Left lung (tissue), 14 donors: ENCODE results near the gene AANAT. TPM values are rescaled to one million over a fixed set of nuclear protein-coding genes. Genes with fewer than 3 reads are reported as not detected.

Experiments
- ATAC-seq: fragments of 200-7000 bp; cut with Tn5 transposase; one replicate; pipeline ENCODE4 v1.9.1; 2020; ENCODE audit warnings: moderate library complexity
- DNase-seq, 4 donors: peaks; one replicate each; pipeline ENCODE4 v3.0.0-alpha.2; 2013 to 2020
- H3K27ac ChIP-seq, 2 donors: fragments of 200-600 bp; sonication (generic) in 1 of 2; one replicate each; pipeline versions ENCODE4 v1.5.0 to v1.8.0; 2020 to 2021
- H3K27me3 ChIP-seq, 2 donors: fragments of 200-600 bp; sonication (generic) in 1 of 2; one replicate each; pipeline versions ENCODE4 v1.5.0 to v1.8.0; 2020 to 2021
- H3K36me3 ChIP-seq, 2 donors: fragments of 200-600 bp; sonication (generic) in 1 of 2; one replicate each; pipeline versions ENCODE4 v1.5.0 to v1.8.0; 2020 to 2021
- H3K4me1 ChIP-seq, 2 donors: fragments of 200-600 bp; one replicate each; pipeline ENCODE4 v1.8.0; 2021
- H3K4me3 ChIP-seq, 2 donors: fragments of 200-600 bp; sonication (generic) in 1 of 2; one replicate each; pipeline versions ENCODE4 v1.5.0 to v1.8.0; 2020 to 2021; ENCODE audit warnings: mild to moderate bottlenecking in 1 of 2
- H3K9me3 ChIP-seq, 2 donors: fragments of 200-600 bp; sonication (generic) in 1 of 2; one replicate each; pipeline versions ENCODE4 v1.5.0 to v1.8.0; 2020 to 2021
- intact Hi-C, 2 donors: fragments of 100-400 bp; cut with DNase I; formaldehyde crosslinking; loops; one replicate each; pipeline versions ENCODE4 v1.11.2 to v1.14.2; 2022
- long read RNA-seq, 12 donors: library from polyadenylated mRNA in 2 of 12; unstranded in 2 of 12; transcript quantifications; one replicate each; pipeline ENCODE4 v2.0.0 and lab custom pipeline, GENCODE V29; 2019 to 2026
- polyA plus RNA-seq, 6 donors: library from polyadenylated mRNA; unstranded; fragments of 120-200 nt; gene quantifications; one replicate each; pipeline ENCODE4 v1.2.1, GENCODE V29; 2013; ENCODE audit not compliant: insufficient read length in 6 of 6
- total RNA-seq, 2 donors: library from RNA; stranded (reverse); fragmentation: NEBNext Ultra II Directional; extraction: Animal tissue kit (Norgen Biotek cat#: 25700); gene quantifications; one replicate each; pipeline ENCODE4 v1.2.1, GENCODE V29; 2021
- TF ChIP-seq, protein P1 (sequence below), 2 donors: fragments of 200-600 bp; sonication (generic) in 1 of 2; IDR thresholded peaks; one replicate each; pipeline versions ENCODE4 v1.5.0 to v1.8.0; 2021; ENCODE audit warnings: antibody characterized with exemption in 2 of 2
- donor health status: DM: no; HTN: yes; CAD: no.
- donor health status: DM: no; HTN: no; CAD: no.

Gene AANAT
- total RNA-seq (not detected), polyA plus RNA-seq (under 1 TPM in 5 of 6 donors, not detected in 1; 0.10 to 0.23 (median 0.18) TPM)
- long read RNA-seq, donor 1, partial matches to known transcripts: 5 of 57 reads
- long read RNA-seq, donor 1, other reads (novel, unspliced or antisense): 52 of 57 reads
- long read RNA-seq, donor 2: 0 reads
- long read RNA-seq, donor 3: 0 reads
- long read RNA-seq, donor 4: 0 reads
- long read RNA-seq, donor 5, partial matches to known transcripts: 80 of 80 reads
- long read RNA-seq, donor 5, other reads (novel, unspliced or antisense): 0 of 80 reads
- long read RNA-seq, donor 6: 0 reads
- long read RNA-seq, donor 7: 0 reads
- long read RNA-seq, donor 8: 0 reads
- long read RNA-seq, donor 9: 0 reads
- long read RNA-seq, donor 10: 0 reads
- long read RNA-seq, donor 11: 0 reads
- long read RNA-seq, donor 12: 0 reads

DNA sequence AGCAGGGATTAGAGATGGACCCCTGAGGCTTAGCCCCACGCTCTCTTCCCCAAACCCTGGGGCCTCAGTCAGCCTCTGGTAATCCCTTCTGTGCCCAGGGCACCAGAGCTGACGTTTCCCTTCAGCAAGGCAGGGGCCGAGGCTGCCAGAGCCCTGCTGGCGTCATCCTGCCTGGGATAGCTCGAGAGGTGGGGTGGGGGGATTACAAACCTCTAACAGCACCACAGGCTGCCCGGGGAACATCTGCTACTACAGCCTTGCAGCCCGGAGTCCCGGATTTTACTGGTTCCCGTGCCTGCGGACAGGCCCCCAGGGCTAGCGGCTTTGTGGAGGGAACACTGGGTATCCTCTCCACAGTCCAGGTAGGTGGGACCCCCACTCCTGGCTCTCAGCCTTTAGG, at the start of gene AANAT:
AANAT (plus strand) TSS at position 238 of the 400 bp plus-strand sequence. CDS start 1,144 bp downstream, outside the sequence.
- no peaks in the 10 kb centered on the region for H3K9me3 ChIP-seq
- peak in 1 of 4 donors; percentile 68 for DNase-seq
- TF ChIP-seq, protein P1, sequence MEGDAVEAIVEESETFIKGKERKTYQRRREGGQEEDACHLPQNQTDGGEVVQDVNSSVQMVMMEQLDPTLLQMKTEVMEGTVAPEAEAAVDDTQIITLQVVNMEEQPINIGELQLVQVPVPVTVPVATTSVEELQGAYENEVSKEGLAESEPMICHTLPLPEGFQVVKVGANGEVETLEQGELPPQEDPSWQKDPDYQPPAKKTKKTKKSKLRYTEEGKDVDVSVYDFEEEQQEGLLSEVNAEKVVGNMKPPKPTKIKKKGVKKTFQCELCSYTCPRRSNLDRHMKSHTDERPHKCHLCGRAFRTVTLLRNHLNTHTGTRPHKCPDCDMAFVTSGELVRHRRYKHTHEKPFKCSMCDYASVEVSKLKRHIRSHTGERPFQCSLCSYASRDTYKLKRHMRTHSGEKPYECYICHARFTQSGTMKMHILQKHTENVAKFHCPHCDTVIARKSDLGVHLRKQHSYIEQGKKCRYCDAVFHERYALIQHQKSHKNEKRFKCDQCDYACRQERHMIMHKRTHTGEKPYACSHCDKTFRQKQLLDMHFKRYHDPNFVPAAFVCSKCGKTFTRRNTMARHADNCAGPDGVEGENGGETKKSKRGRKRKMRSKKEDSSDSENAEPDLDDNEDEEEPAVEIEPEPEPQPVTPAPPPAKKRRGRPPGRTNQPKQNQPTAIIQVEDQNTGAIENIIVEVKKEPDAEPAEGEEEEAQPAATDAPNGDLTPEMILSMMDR (IDR thresholded peaks at IDR 0.05): no peak
- intact Hi-C loops: loop anchor here in 1 of 2 donors (5.0 kb wide), 1 partner anchor 40 kb away; no protein-coding TSS in a partner anchor
- no peaks in the 10 kb centered on the region for H3K27me3 ChIP-seq
- no peak within 1 kb of the TSS for H3K4me3 ChIP-seq
- ATAC-seq: no peak
- peaks cover 0 to 9% of the 10 kb centered on the region in 2 donors for H3K4me1 ChIP-seq
- H3K27ac ChIP-seq: no peak within 1 kb of the TSS
- H3K36me3 ChIP-seq: peaks cover 0 to 37% of the 10 kb centered on the region in 2 donors

DNA sequence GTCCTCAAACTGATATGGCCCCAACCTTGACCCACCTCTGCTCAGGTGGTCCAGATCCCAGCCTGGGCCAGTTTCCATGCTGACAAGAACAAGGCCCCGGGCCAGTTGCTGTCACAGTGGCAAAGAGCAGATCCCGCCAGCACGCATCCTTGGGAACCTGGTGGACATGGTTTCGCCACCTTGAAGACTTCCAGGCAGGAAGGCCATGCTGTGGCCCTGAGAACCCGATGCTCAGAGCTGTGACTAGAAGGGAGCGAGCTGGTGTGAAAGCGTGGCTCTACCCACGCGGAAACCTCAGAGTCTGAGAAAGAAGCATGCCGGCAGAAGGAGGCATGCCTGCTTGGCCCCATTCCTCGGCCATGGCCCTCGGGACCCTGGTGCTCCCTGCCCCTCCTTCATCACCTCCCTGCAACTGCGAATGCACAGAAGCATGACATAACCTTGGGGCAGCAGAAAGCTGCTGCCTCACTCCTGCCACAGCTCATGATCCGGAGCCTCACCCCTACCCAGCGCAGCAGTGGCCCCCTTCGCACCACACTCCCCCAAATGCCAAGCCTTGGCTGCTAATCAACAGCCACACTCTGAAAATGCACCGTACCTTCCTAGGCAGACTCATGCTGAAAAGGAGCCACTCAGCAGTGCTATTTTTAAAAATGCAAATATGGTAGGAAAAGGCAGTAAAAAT, 47.7 kb upstream of the AANAT start:
- Histone ChIP-seq H3K27ac (no peak overlapping the region), H3K9me3 (no peaks in the 10 kb centered on the region), H3K4me3 (no peak overlapping the region), H3K27me3 (no peaks in the 10 kb centered on the region), H3K36me3 (no peaks in the 10 kb centered on the region), H3K4me1 (no peaks in the 10 kb centered on the region)
- no peak for DNase-seq
- intact Hi-C loops: no loop called here
- ATAC-seq: no peak
- TF ChIP-seq, protein P1 (IDR thresholded peaks at IDR 0.05): no peak

DNA sequence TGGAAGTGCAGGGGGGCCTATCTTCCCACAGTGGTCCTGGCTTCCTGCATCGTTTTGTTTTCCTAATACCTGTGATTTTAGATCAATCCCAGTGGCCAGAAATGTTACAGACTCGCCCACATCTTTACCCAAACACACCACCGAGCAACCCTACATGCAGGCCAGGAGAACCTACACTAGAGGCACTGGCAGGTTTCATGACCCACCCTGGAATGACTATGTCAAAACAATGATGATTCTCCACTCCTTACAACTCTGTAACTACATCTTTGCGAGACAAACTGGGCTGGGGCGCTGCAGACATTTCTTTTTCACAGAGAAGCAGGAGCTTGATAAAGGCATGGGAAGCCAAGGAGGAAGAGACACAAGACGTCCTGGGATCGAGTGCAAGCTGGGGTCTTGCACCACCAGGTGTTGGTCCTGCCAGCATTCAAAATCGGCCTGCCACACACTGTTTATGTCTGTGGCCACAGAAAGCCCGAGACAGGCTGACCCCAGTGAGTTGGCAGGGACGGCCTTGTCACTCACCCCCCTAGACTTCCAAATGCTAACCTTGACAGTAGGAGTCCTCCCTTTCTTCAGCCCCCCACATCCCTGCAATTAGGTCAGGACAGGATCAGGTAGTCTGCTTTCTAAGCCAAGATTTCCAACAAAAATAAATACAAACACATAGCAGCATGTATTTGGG, 46.9 kb upstream of the AANAT start:
- H3K4me1 ChIP-seq: no peaks in the 10 kb centered on the region
- no peak overlapping the region for H3K27ac ChIP-seq
- DNase-seq (no peak), ATAC-seq (no peak)
- H3K36me3 ChIP-seq: no peaks in the 10 kb centered on the region
- TF ChIP-seq, protein P1 (IDR thresholded peaks at IDR 0.05): no peak
- no peaks in the 10 kb centered on the region for H3K27me3 ChIP-seq
- no peak overlapping the region for H3K4me3 ChIP-seq
- intact Hi-C loops: no loop called here
- H3K9me3 ChIP-seq: no peaks in the 10 kb centered on the region

DNA sequence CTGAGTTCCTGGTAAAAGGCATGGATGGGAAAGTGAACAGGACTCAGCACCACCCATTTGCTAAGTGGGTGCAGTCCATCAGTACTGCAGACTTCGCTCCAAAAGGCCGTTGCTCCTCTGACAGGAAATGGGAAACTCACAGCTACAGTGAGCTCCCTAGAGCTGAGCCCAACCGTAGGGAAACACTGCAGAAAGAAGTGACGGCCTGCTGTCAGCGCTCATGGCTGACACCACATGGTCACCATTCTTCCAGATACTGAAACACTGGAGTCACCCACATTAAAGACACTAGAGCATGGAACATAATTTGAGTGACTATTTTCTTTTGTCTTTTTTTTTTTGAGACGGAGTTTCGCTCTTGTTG, 46.4 kb upstream of the AANAT start:
- TF ChIP-seq, protein P1 (IDR thresholded peaks at IDR 0.05): no peak
- intact Hi-C loops: no loop called here
- H3K27me3 ChIP-seq: no peaks in the 10 kb centered on the region
- H3K27ac ChIP-seq: no peak overlapping the region
- DNase-seq (peak in 1 of 4 donors; percentile 47), ATAC-seq (peak; percentile 33)
- H3K9me3 ChIP-seq: no peaks in the 10 kb centered on the region
- H3K36me3 ChIP-seq: no peaks in the 10 kb centered on the region
- no peaks in the 10 kb centered on the region for H3K4me1 ChIP-seq
- no peak overlapping the region for H3K4me3 ChIP-seq

DNA sequence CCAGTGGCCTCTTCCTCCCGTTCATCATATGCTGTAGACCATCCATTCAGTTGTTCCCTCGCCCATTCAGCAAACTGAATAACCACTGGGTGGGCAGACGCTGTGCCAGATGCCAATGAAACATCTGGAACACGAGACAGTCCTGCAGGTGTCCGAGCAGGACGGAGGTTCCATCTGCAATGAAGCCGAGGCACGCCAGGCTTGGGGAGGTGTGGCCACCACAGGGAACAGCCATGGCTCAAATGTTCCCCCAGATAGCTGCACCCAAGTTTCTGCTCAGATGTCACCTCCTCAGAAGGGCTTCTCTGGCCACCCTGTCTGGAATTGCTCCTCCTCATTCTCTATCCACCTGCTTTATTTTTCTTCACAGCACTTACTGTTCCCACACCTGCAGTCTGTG, 45.0 kb upstream of the AANAT start:
- Histone ChIP-seq H3K4me1 (peaks cover 0 to 5% of the 10 kb centered on the region in 2 donors), H3K9me3 (no peaks in the 10 kb centered on the region), H3K4me3 (no peak overlapping the region), H3K27ac (no peak overlapping the region), H3K36me3 (no peaks in the 10 kb centered on the region), H3K27me3 (no peaks in the 10 kb centered on the region)
- DNase-seq (no peak), ATAC-seq (no peak)
- TF ChIP-seq, protein P1 (IDR thresholded peaks at IDR 0.05): no peak
- intact Hi-C loops: no loop called here
